K562 (cell line): ENCODE measurements around the gene LMX1B. TPM values are rescaled to one million over a fixed set of nuclear protein-coding genes. Genes with fewer than 3 reads are reported as not detected.

Source experiments
- ATAC-seq: fragments of 200-7000 bp; cut with Tn5 transposase; 3 replicates; pipeline ENCODE4 v1.9.1; 2020; ENCODE audit warnings: moderate library complexity
- BruUV-seq: library from RNA; stranded (reverse); fragments of 400-500 nt; replicated peaks from 2 replicates; lab custom pipeline; 2021; lab: Mats Ljungman, UMichigan
- CTCF ChIA-PET: fragments of 300-600 bp; formaldehyde crosslinking; extraction: SDS; loops from one replicate; lab custom pipeline; 2021; ENCODE audit warnings: low intra/inter-chr PET ratio; lab: Yijun Ruan, JAX
- POLR2A ChIA-PET: fragments of 300-600, 350-650 bp; sonication (Branson Sonifier 250); formaldehyde crosslinking; extraction: SDS; loops from one replicate; lab custom pipeline; 2021; ENCODE audit warnings: antibody characterized with exemption, inconsistent platforms; lab: Yijun Ruan, JAX
- DNase-seq, 4 experiments: peaks; one replicate each; pipeline versions ENCODE4 v3.0.0 to v3.0.0-alpha.2; 2011 to 2018; ENCODE audit warnings: low spot score in 3 of 4, mixed read lengths in 3 of 4; ENCODE audit errors: extremely low read depth in 1 of 4
- FAIRE-seq: peaks from 2 replicates; lab custom pipeline; 2011; peaks lifted over from hg19 to GRCh38; lab: Jason Lieb, UNC
- H2AFZ ChIP-seq: 2 replicates; pipeline ENCODE4 v1.6.0; 2011; ENCODE audit warnings: low read depth, low read length, control low read depth, inconsistent platforms
- H3K27ac ChIP-seq: fragments of 200-600 bp; 3 replicates; pipeline ENCODE4 v1.8.0; 2011; ENCODE audit warnings: low read depth, mild to moderate bottlenecking, control low read depth, inconsistent platforms, low read length, moderate library complexity, mixed read lengths; ENCODE audit errors: extremely low read depth
- H3K27me3 ChIP-seq, 2 experiments: fragments of 300-600 bp in 1 of 2; 2 replicates in 1 of 2; 3 replicates in 1 of 2; pipeline versions ENCODE4 v1.6.0 to v1.8.0; 2011; ENCODE audit warnings: inconsistent platforms in 2 of 2, low read length in 2 of 2, mild to moderate bottlenecking in 1 of 2, mixed read lengths in 1 of 2, moderate library complexity in 1 of 2; ENCODE audit not compliant: control insufficient read depth in 2 of 2, insufficient read depth in 2 of 2
- H3K36me3 ChIP-seq: fragments of 300-600 bp; 3 replicates; pipeline ENCODE4 v1.8.0; 2011; ENCODE audit warnings: mild to moderate bottlenecking, low read length, inconsistent platforms; ENCODE audit not compliant: control insufficient read depth, insufficient read depth
- H3K4me1 ChIP-seq, 2 experiments: fragments of 200-600 bp in 1 of 2; replicated peaks in 1 of 2; 2 replicates in 1 of 2; 3 replicates in 1 of 2; pipeline versions ENCODE4 v1.5.1 to v1.8.0; 2011; ENCODE audit warnings: inconsistent platforms in 2 of 2, low read length in 2 of 2, mild to moderate bottlenecking in 1 of 2, mixed read lengths in 1 of 2, moderate library complexity in 1 of 2; ENCODE audit not compliant: control insufficient read depth in 2 of 2, insufficient read depth in 2 of 2
- H3K4me2 ChIP-seq: 2 replicates; pipeline ENCODE4 v1.6.1; 2011; ENCODE audit warnings: low read length, control low read depth, inconsistent platforms, mixed read lengths; ENCODE audit not compliant: insufficient read depth
- H3K4me3 ChIP-seq: fragments of 200-600 bp; sonication (generic), shearing (Covaris generic); 2 replicates; pipeline ENCODE4 v1.5.1; 2016; ENCODE audit warnings: control low read depth, inconsistent platforms
- H3K79me2 ChIP-seq: fragments of 200-600 bp; 3 replicates; pipeline ENCODE4 v1.8.0; 2011; ENCODE audit warnings: low read length, inconsistent platforms; ENCODE audit not compliant: control insufficient read depth, insufficient read depth
- H3K9ac ChIP-seq, 2 experiments: 2 replicates each; pipeline versions ENCODE4 v1.6.0 to v1.6.1; 2011; ENCODE audit warnings: low read depth in 2 of 2, low read length in 2 of 2, control low read depth in 1 of 2, inconsistent platforms in 1 of 2, mild to moderate bottlenecking in 1 of 2, mixed read lengths in 1 of 2; ENCODE audit not compliant: insufficient read depth in 1 of 2
- H3K9me1 ChIP-seq: one replicate; pipeline ENCODE4 v1.6.0; 2011; ENCODE audit warnings: inconsistent platforms, mild to moderate bottlenecking, low read length, moderate library complexity; ENCODE audit not compliant: control insufficient read depth, insufficient read depth
- H3K9me3 ChIP-seq: replicated peaks from 2 replicates; pipeline ENCODE4 v1.5.1; 2011; ENCODE audit warnings: low read depth, low read length, inconsistent platforms; ENCODE audit not compliant: control insufficient read depth, insufficient read depth
- H4K20me1 ChIP-seq: replicated peaks from 2 replicates; pipeline ENCODE4 v1.6.1; 2011; ENCODE audit warnings: low read length, inconsistent platforms, mixed read lengths; ENCODE audit not compliant: control insufficient read depth, insufficient read depth
- BRD4 ChIP-seq: fragments of 200-600 bp; sonication (generic); IDR thresholded peaks from 2 replicates; pipeline ENCODE4 v1.6.1; 2017; ENCODE audit warnings: inconsistent platforms
- CREB1 ChIP-seq, 2 experiments: sonication (generic) in 1 of 2; formaldehyde crosslinking in 1 of 2; IDR thresholded peaks; 2 replicates each; pipeline versions ENCODE4 v1.6.1 to v1.8.0; 2012 to 2022; ENCODE audit warnings: inconsistent platforms in 1 of 2, mild to moderate bottlenecking in 1 of 2, missing genetic modification reagents in 1 of 2, moderate library complexity in 1 of 2
- EP400 ChIP-seq: fragments of 450-650 bp; IDR thresholded peaks from 2 replicates; pipeline ENCODE4 v1.6.1; 2017; ENCODE audit warnings: antibody characterized with exemption, mild to moderate bottlenecking, moderate library complexity
- HOXB6 ChIP-seq: fragments of 250-450 bp; sonication (Bioruptor Pico); IDR thresholded peaks from 2 replicates; pipeline ENCODE4 v1.5.1; 2022; ENCODE audit warnings: mild to moderate bottlenecking, borderline replicate concordance
- KLF13 ChIP-seq: fragments of 450-650 bp; IDR thresholded peaks from 2 replicates; pipeline ENCODE4 v1.6.1; 2016; ENCODE audit warnings: missing genetic modification characterization, low read depth, mild to moderate bottlenecking, missing compliant biosample characterization, moderate library complexity, borderline replicate concordance
- MTA2 ChIP-seq: fragments of 450-650 bp; IDR thresholded peaks from 2 replicates; pipeline ENCODE4 v1.6.1; 2016; ENCODE audit warnings: low read depth
- NR1H2 ChIP-seq: sonication (generic); formaldehyde crosslinking; IDR thresholded peaks from 2 replicates; pipeline ENCODE4 v1.4.0; 2020; ENCODE audit warnings: mild to moderate bottlenecking, missing genetic modification reagents
- SNRNP70 ChIP-seq: fragments of 200-400 bp; formaldehyde crosslinking; optimal IDR thresholded peaks from 2 replicates; pipeline ENCODE3; 2017; ENCODE audit warnings: low read depth, low read length
- TAL1 ChIP-seq: fragments of 450-650 bp; IDR thresholded peaks from 2 replicates; pipeline ENCODE4 v1.6.1; 2016; ENCODE audit warnings: mild to moderate bottlenecking
- TBL1XR1 ChIP-seq, 2 experiments: IDR thresholded peaks; 2 replicates each; pipeline ENCODE4 v1.6.1; 2012; ENCODE audit warnings: improper control_type of control experiment in 2 of 2, low read length in 2 of 2, mild to moderate bottlenecking in 1 of 2
- ZBTB17 ChIP-seq: fragments of 450-650 bp; formaldehyde crosslinking; IDR thresholded peaks from 2 replicates; pipeline ENCODE4 v1.4.0; 2020; ENCODE audit warnings: mild to moderate bottlenecking
- WGBS: fragments of 100-300 bp; shearing (Covaris generic); methylation state at CpG from one replicate; pipeline ENCODE4 v1.1.6; 2016; ENCODE audit warnings: low coverage, mixed read lengths; ENCODE audit not compliant: insufficient coverage; ENCODE audit errors: missing lambda C conversion rate; 5-methylcytosine and 5-hydroxymethylcytosine counted together
- in situ Hi-C: fragments of 300-500 bp; cut with MboI; formaldehyde crosslinking; loops from 4 replicates; pipeline ENCODE4 v1.15.0; 2018; ENCODE audit warnings: inconsistent platforms, mixed read lengths
- intact Hi-C: fragments of 100-400 bp; cut with micrococcal nuclease; formaldehyde crosslinking; loops from 2 replicates; pipeline ENCODE4 v1.14.2; 2022
- polyA plus RNA-seq, 8 experiments: library from polyadenylated mRNA; depleted of rRNA in 4 of 8; stranded (reverse) in 5 of 8; unstranded in 3 of 8; fragments of >200 nt; fragmentation: Nextera tagmentation in 2 of 8; fragmentation: Illumina TruSeq in 1 of 8; extraction: Ambion mirVana in 2 of 8; extraction: Trizol in 1 of 8; gene quantifications; 2 replicates each; pipeline versions ENCODE4 v1.2.1 to v1.2.3, GENCODE V29; 2011 to 2014; ENCODE audit warnings: inconsistent platforms in 1 of 8, missing spikeins in 1 of 8
- total RNA-seq, 7 experiments: library from RNA; depleted of rRNA in 6 of 7; stranded (reverse); fragments of >200 nt in 6 of 7; fragmentation: Illumina TruSeq in 2 of 7; extraction: Trizol in 2 of 7; gene quantifications; 2 replicates each; pipeline versions ENCODE4 v1.2.1 to v1.2.3, GENCODE V29; 2011 to 2021; ENCODE audit warnings: low replicate concordance in 1 of 7
- TF ChIP-seq, protein P1 (sequence below): fragments of 250-450 bp; sonication (Bioruptor Pico); IDR thresholded peaks from 2 replicates; pipeline ENCODE4 v1.4.0; 2020
- TF ChIP-seq, protein P2 (sequence below): fragments of 450-650 bp; IDR thresholded peaks from 2 replicates; pipeline ENCODE4 v1.6.1; 2016; ENCODE audit warnings: antibody characterized with exemption
- TF ChIP-seq, protein P3 (sequence below): sonication (generic); formaldehyde crosslinking; IDR thresholded peaks from 2 replicates; pipeline ENCODE4 v1.8.1; 2023; ENCODE audit warnings: mild to moderate bottlenecking, missing genetic modification reagents

The LMX1B gene
- total and polyA plus RNA-seq, 9 of the 15 experiments (the other 6 are each of a cell fraction or from before 2014, with no cell fraction given), result not detected

DNA sequence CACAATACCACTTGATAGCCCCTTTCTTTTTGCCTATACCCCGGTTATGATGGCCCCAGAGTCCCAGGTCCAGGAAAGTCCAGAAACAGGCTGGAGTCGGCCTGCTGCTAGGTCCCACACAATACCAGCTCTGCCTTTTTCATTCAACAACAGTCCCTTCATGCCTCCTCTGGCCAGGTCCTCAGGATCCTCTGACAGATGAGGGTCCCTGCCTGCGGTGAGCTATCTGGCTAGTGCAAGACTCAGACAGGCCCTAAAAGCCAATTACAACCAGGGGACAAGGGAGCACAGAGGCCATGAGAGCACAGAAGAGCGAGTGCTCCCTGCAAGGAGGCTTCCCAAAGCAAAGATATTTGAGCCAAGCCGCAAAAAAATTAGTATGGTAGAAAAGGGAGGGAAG lies 106.3 kb downstream of the LMX1B start:
- H3K9me3 ChIP-seq, result no peaks in the 10 kb centered on the region
- H3K79me2 ChIP-seq, result no peaks in the 10 kb centered on the region
- no TSS peak for BruUV-seq
- FAIRE-seq (no peak), DNase-seq (no peak), ATAC-seq (no peak)
- POLR2A ChIA-PET, result interaction anchor here (1.0 kb wide), 1 partner anchor 64 kb away, joined by 3 read pairs; no protein-coding TSS in a partner anchor
- in situ Hi-C loops, result no loop called here
- H3K4me3 ChIP-seq, result no peak overlapping the region
- peaks cover 12 to 51% of the 10 kb centered on the region in 2 experiments for H3K27me3 ChIP-seq
- no peak overlapping the region for H3K9ac ChIP-seq
- H3K36me3 ChIP-seq, result no peaks in the 10 kb centered on the region
- peaks cover 0 to 24% of the 10 kb centered on the region in 2 experiments; a peak in 2 of 5 replicates for H3K4me1 ChIP-seq
- no peak overlapping the region for H2AFZ ChIP-seq
- no peaks in the 10 kb centered on the region for H3K9me1 ChIP-seq
- no peaks in the 10 kb centered on the region for H4K20me1 ChIP-seq
- 17% methylated on average over 5 of the region's 5 CpGs for WGBS
- H3K27ac ChIP-seq, result no peak overlapping the region
- intact Hi-C loops, result no loop called here
- H3K4me2 ChIP-seq, result no peak overlapping the region
- CTCF ChIA-PET, result no interaction called here
- TF ChIP-seq TBL1XR1 (IDR thresholded peaks at IDR 0.05; ENCODE audit: low read length in 2 of 2) (no peak), NR1H2 (CRISPR knock-in tag) (no peak), HOXB6 (no peak), BRD4 (no peak), MTA2 (no peak), EP400 (no peak), CREB1 (IDR thresholded peaks at IDR 0.05) (no peak), CREB1 (CRISPR knock-in tag; IDR thresholded peaks at IDR 0.05) (no peak), ZBTB17 (CRISPR knock-in tag) (no peak), SNRNP70 (no peak), TAL1 (no peak), KLF13 (tag) (no peak)
- TF ChIP-seq, protein P1, sequence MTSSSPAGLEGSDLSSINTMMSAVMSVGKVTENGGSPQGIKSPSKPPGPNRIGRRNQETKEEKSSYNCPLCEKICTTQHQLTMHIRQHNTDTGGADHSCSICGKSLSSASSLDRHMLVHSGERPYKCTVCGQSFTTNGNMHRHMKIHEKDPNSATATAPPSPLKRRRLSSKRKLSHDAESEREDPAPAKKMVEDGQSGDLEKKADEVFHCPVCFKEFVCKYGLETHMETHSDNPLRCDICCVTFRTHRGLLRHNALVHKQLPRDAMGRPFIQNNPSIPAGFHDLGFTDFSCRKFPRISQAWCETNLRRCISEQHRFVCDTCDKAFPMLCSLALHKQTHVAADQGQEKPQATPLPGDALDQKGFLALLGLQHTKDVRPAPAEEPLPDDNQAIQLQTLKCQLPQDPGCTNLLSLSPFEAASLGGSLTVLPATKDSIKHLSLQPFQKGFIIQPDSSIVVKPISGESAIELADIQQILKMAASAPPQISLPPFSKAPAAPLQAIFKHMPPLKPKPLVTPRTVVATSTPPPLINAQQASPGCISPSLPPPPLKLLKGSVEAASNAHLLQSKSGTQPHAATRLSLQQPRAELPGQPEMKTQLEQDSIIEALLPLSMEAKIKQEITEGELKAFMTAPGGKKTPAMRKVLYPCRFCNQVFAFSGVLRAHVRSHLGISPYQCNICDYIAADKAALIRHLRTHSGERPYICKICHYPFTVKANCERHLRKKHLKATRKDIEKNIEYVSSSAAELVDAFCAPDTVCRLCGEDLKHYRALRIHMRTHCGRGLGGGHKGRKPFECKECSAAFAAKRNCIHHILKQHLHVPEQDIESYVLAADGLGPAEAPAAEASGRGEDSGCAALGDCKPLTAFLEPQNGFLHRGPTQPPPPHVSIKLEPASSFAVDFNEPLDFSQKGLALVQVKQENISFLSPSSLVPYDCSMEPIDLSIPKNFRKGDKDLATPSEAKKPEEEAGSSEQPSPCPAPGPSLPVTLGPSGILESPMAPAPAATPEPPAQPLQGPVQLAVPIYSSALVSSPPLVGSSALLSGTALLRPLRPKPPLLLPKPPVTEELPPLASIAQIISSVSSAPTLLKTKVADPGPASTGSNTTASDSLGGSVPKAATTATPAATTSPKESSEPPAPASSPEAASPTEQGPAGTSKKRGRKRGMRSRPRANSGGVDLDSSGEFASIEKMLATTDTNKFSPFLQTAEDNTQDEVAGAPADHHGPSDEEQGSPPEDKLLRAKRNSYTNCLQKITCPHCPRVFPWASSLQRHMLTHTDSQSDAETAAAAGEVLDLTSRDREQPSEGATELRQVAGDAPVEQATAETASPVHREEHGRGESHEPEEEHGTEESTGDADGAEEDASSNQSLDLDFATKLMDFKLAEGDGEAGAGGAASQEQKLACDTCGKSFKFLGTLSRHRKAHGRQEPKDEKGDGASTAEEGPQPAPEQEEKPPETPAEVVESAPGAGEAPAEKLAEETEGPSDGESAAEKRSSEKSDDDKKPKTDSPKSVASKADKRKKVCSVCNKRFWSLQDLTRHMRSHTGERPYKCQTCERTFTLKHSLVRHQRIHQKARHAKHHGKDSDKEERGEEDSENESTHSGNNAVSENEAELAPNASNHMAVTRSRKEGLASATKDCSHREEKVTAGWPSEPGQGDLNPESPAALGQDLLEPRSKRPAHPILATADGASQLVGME (CRISPR knock-in tag), result no peak
- TF ChIP-seq, protein P2, sequence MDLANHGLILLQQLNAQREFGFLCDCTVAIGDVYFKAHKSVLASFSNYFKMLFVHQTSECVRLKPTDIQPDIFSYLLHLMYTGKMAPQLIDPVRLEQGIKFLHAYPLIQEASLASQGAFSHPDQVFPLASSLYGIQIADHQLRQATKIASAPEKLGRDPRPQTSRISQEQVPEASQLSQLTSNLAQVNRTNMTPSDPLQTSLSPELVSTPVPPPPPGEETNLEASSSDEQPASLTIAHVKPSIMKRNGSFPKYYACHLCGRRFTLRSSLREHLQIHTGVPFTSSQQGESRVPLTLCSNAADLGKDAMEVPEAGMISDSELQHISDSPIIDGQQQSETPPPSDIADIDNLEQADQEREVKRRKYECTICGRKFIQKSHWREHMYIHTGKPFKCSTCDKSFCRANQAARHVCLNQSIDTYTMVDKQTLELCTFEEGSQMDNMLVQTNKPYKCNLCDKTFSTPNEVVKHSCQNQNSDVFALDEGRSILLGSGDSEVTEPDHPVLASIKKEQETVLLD, result no peak
- TF ChIP-seq, protein P3, sequence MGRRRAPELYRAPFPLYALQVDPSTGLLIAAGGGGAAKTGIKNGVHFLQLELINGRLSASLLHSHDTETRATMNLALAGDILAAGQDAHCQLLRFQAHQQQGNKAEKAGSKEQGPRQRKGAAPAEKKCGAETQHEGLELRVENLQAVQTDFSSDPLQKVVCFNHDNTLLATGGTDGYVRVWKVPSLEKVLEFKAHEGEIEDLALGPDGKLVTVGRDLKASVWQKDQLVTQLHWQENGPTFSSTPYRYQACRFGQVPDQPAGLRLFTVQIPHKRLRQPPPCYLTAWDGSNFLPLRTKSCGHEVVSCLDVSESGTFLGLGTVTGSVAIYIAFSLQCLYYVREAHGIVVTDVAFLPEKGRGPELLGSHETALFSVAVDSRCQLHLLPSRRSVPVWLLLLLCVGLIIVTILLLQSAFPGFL, result no peak
